ENCODE results near the gene TCF20.

TCF20 gene

GRCh38 chr22:42282252-42282942 is 11.9 kb upstream of the TCF20 start:
- DNase-seq: no peak

DNA sequence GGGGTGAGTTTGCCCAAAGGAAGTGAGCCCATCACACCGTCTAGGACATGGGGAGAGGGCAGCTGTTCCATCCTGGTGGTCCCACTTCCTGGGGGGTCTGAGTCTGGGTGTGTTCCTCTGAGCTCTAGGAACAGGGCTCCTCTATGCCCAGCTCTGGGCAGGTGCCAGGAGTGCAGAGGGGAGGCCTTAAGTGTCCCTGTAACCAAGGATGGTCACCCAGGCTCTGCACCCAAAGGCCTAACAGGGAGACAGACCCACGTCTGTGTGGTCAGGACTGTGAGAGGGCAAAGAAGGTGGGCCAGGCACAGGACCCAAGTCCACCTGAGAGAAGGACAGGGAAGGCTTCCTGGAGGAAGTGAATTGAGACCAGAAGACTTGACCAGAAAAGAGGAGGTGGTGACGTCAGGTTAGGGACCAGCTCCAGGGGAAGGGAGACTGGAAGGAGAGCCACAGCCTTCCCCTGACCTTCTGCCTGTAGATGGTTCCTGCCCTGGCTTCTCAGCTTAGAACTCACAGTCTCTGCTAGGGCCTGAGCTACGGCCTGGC is 11.3 kb upstream of the TCF20 start:
- DNase-seq: no peak

GRCh38 chr22:42281284-42281683 is 10.8 kb upstream of the TCF20 start:
- no peak for DNase-seq

DNA sequence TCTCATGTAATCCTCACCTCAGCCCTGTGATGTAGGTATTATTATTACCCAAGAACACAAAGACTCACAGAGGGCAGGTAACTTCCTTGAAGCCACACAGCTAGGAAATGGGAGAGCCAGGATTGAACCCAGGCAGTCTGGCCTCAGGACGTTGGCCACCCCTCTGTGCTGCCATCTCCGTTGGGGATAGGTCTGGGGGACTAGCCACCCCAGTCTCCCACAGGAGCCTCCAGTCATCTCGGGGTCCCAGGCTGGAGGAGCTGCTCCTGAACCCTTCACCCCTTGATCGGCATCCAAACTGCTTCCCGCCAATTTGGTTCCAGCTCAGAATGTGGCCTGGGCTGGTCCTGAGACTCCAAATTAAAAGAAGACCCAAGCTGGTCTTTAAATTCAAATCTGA is 10.4 kb upstream of the TCF20 start:
- no peak for DNase-seq

DNA sequence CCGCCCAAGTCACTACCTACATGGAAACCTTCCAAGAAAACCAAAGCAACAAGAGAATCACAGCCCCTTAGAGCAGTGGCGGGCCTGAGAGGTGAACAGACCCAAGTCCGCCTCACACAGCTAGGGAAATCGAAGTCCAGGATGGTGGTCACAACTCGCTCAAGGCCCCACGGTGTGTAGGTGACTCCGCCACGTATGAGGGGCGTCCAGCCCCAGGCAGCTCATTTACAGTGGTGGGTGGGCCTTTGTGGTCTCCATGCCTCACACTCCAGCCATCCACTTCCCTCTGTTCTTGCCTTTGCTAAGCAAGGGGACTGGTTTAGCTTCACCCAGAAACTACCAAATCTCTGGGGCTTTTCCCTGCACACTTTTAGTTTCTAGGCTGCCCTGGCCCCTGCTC is 9.7 kb upstream of the TCF20 start:
- DNase-seq: no peak

DNA sequence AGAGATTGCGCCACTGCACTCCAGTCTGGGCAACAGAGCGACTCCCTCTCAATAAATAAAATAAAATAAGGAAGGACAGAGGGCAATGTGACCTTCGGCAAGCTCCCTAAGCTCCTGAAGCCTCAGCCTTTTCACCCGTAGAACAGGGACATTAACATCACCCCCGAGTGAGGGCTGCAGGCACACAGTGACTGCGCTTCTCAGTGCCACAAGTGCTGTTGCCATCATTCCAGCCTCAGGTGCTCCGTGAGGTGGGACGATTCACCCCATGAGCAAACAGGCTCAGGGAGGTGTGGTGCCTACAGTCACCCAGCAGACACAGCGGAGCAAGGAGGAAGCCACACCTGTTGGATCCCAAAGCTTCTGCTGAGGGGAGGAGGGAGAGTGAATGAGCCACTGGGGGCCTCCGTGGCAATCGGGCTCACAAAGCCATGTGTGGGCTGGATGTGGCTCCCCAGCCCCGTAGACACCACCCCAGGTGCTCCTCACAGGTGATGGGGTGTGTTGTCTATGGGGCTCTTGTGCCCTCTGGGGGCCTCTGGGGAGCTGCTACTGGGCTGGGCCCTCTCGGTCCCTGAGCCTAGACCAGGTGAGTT is 9.1 kb upstream of the TCF20 start:
- no peak for DNase-seq

DNA sequence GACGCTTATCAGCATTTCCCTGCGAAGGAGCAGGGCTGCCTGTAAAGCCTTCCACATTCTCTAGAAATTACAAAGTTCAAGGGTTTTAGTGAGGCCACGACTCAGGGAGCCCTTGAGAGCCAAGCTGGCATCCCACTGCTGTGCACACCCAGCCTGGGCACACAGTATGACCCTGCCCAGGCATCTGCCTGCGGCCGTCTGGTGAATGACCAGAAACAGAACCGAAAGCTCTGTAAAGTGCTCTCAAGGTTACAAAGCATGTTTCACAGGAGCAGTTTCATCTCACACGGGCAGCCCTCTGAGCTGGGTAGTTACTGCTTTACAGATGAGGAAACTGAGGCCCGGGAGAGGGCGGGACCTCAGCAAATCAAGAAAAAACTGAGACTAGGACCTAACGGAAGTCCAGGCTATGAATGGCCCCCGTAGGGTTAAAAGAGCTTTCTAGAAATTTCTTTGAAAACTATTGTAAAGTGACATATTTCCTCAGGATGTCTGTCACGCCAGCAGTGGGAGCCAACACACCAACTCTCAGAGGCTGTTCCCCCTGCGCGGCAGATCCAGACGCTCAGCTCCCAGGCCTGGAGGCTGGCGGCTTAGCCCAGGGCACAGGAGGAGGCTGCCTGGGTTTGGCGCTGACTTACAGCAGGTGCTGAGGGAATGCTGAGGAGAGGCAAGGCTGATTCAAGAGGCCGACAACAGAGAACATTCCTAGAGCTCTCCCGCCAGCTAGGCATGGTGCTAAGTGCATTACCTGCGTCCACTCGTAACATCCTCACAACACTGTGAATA is 7.7 kb upstream of the TCF20 start:
- DNase-seq: peak in 13 of 56 donors; percentile 6 to 50 (median 31)

- no peak for DNase-seq
These were observed 6.8 kb upstream of the TCF20 start for GRCh38 chr22:42277232-42277753.

DNA sequence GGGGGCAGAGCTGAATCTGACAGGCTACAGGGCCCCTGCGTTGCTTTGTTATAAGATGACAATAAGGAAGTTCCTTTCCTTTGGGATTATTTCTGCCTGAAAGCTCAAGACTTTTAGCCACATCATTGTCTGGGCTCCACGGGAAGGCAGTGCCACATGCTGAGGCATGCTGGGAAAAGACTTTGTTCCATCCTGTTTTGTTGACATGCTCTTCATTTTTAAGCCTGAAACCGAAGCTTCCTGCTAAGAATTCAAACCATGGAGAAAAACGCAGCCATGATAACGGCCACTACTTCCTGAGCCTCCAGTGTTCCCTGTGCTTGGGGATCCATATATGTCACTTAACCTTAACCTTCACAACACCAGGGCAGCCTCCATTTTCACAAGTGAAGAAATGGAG is 5.5 kb upstream of the TCF20 start:
- no peak for DNase-seq

GRCh38 chr22:42275176-42275575 is 4.7 kb upstream of the TCF20 start:
- DNase-seq: no peak

GRCh38 chr22:42273855-42274451 is 3.5 kb upstream of the TCF20 start:
- DNase-seq: no peak

- no peak for DNase-seq
These were observed 2.1 kb upstream of the TCF20 start for GRCh38 chr22:42272431-42272999.

GRCh38 chr22:42271906-42272305 is 1.5 kb upstream of the TCF20 start:
- DNase-seq: no peak

- no peak for DNase-seq
These were observed 849 bp upstream of the TCF20 start for GRCh38 chr22:42271191-42271813.

- peak in 4 of 56 donors; percentile 43 to 56 (median 49) for DNase-seq
These were observed 310 bp downstream of the TCF20 start for GRCh38 chr22:42270176-42270509.

DNA sequence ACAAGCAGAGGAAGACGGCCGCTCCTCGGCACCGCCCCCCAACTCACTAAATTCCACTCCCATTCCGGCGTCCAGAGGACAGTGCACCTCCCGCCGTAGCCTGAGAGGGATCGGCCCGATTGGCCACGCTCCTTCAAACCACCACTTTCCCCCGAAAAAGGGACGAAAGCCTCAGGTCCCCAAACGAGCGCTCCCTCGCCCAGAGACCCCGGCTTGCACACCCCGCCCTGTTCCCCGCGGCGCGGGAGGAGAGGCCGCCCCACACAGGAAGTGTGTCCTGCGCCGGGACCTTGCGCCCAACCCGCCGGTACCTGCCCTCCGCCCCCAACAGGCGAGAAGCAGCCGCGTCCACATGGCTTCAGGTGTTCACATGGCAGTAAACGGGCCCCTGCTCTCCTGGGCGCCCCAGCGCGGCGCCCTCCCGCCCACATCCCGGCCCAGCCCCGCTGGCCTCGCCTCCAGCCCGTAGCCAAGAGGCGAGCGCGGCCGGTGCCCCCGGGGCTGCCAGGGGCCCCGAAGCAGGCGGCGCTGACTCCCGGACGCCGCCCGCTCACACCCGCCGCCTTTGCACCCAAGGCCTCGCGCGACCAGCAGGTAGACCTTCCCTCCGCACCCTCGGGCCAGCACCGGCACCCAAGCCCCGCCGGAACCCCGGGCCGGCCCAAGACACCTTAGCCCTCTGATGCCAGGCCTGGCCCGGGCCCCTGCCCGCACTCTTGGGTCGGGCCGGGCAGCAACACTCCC is 849 bp downstream of the TCF20 start:
- DNase-seq: peak in 1 of 56 donors; percentile 36

DNA sequence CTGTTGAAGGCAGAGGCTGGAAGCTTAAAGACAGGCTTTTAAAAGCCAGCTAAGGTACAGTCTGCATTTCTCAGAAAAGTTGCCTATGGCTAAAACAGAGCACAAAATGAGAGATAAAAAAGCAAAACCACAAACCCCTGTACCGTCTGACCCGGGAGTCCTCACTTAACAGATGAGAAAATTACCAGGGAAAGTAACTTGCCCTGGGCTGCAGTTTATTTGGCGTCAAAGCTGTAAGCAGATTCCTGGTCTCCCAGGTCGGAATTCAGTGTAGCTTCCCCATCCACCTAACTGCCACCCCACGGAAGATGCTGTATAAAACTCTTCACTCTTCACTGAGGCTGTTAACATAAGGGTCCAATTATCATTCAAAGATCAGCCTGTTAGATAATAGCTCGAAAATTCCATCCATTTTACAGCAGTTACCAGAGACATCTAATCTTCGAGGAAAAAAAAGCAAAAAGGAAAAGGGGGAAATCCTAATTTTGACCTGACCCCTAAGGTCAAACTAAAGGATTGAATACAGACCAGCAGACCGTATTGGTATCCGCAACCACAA is 1.5 kb downstream of the TCF20 start:
- DNase-seq: no peak

GRCh38 chr22:42265321-42265720 is 5.1 kb downstream of the TCF20 start:
- DNase-seq: no peak

GRCh38 chr22:42263944-42264343 is 6.5 kb downstream of the TCF20 start:
- no peak for DNase-seq

GRCh38 chr22:42262964-42263363 is 7.5 kb downstream of the TCF20 start:
- DNase-seq: no peak
